HCT116 (cell line): ENCODE measurements around the gene ZNF579. TPM values are rescaled to one million over a fixed set of nuclear protein-coding genes. Genes with fewer than 3 reads are reported as not detected.

Experiments used
- ATAC-seq: fragments of 200-7000 bp; cut with Tn5 transposase; 2 replicates; pipeline ENCODE4 v1.9.1; 2020; ENCODE audit warnings: mild to moderate bottlenecking, moderate library complexity
- BruUV-seq: library from RNA; stranded (reverse); fragments of 400-500 nt; replicated peaks from 2 replicates; lab custom pipeline; 2021; lab: Mats Ljungman, UMichigan
- CTCF ChIA-PET: fragments of 300-600 bp; sonication (Branson Sonifier 250); formaldehyde crosslinking; loops from one replicate; lab custom pipeline; 2021; ENCODE audit warnings: antibody characterized with exemption; lab: Charles Lee
- POLR2A ChIA-PET: fragments of 300-600, 350-600 bp; sonication (Branson Sonifier 250); formaldehyde crosslinking; loops from one replicate; lab custom pipeline; 2021; ENCODE audit warnings: antibody characterized with exemption; lab: Charles Lee
- RAD21 ChIA-PET, 2 experiments: fragments of 300-600 bp; sonication (Branson Sonifier 250); formaldehyde crosslinking; loops; one replicate each; lab custom pipeline; 2023; ENCODE audit warnings: low total read pairs in 2 of 2; ENCODE audit not compliant: uncharacterized antibody in 2 of 2, unreplicated experiment in 2 of 2, low non-redundant PET in 1 of 2; lab: Charles Lee
- DNase-seq: peaks from one replicate; pipeline ENCODE4 v3.0.0-alpha.2; 2010; ENCODE audit warnings: low read depth, low spot score
- H2AFZ ChIP-seq: fragments of 200-600 bp; shearing (Covaris generic), sonication (generic); 2 replicates; pipeline ENCODE4 v1.6.1; 2017; ENCODE audit warnings: low read depth, mixed run types, mixed read lengths, antibody characterized with exemption, low read length; ENCODE audit not compliant: poor library complexity, severe bottlenecking
- H3K27ac ChIP-seq: 2 replicates; pipeline ENCODE4 v1.5.1; 2012; ENCODE audit warnings: low read depth, low read length
- H3K27me3 ChIP-seq: fragments of 200-600 bp; sonication (generic); 2 replicates; pipeline ENCODE4 v1.6.1; 2016; ENCODE audit warnings: mixed run types, low read length, mixed read lengths; ENCODE audit not compliant: insufficient read depth
- H3K36me3 ChIP-seq, 2 experiments: fragments of 200-500 bp in 1 of 2; fragments of 200-600 bp in 1 of 2; sonication (Bioruptor generic) in 1 of 2; sonication (generic) in 1 of 2; 2 replicates each; pipeline versions ENCODE4 v1.5.1 to v1.6.1; 2014 to 2016; ENCODE audit warnings: low read length in 2 of 2, inconsistent platforms in 1 of 2, mixed read lengths in 1 of 2, mixed run types in 1 of 2; ENCODE audit not compliant: insufficient read depth in 2 of 2, control insufficient read depth in 1 of 2
- H3K4me1 ChIP-seq, 2 experiments: fragments of 200-600 bp in 1 of 2; sonication (generic) in 1 of 2; 2 replicates each; pipeline versions ENCODE4 v1.5.1 to v1.6.1; 2012 to 2017; ENCODE audit warnings: low read length in 2 of 2, inconsistent platforms in 1 of 2, mild to moderate bottlenecking in 1 of 2, mixed read lengths in 1 of 2, mixed run types in 1 of 2, moderate library complexity in 1 of 2; ENCODE audit not compliant: insufficient read depth in 2 of 2, control insufficient read depth in 1 of 2
- H3K4me2 ChIP-seq: fragments of 200-600 bp; sonication (generic); 2 replicates; pipeline ENCODE4 v1.6.1; 2017; ENCODE audit warnings: mixed run types, low read length, mixed read lengths
- H3K4me3 ChIP-seq, 2 experiments: fragments of 200-600 bp in 1 of 2; sonication (generic) in 1 of 2; replicated peaks in 1 of 2; 2 replicates each; pipeline ENCODE4 v1.5.1; 2011 to 2016; ENCODE audit warnings: low read length in 2 of 2, control low read depth in 1 of 2, low read depth in 1 of 2, mild to moderate bottlenecking in 1 of 2, mixed read lengths in 1 of 2, mixed run types in 1 of 2
- H3K79me2 ChIP-seq: fragments of 200-600 bp; sonication (generic); 2 replicates; pipeline ENCODE4 v1.6.1; 2017; ENCODE audit warnings: mild to moderate bottlenecking, mixed run types, low read length, moderate library complexity, mixed read lengths; ENCODE audit not compliant: insufficient read depth
- H3K9ac ChIP-seq: fragments of 200-600 bp; sonication (generic); 2 replicates; pipeline ENCODE4 v1.6.1; 2016; ENCODE audit warnings: low read length, mixed read lengths
- H3K9me2 ChIP-seq: fragments of 200-600 bp; sonication (generic), shearing (Covaris generic); 2 replicates; pipeline ENCODE4 v1.6.1; 2017; ENCODE audit warnings: mixed run types, mild to moderate bottlenecking, moderate library complexity; ENCODE audit not compliant: insufficient read depth
- H3K9me3 ChIP-seq, 2 experiments: fragments of 200-500 bp in 1 of 2; fragments of 200-600 bp in 1 of 2; sonication (Bioruptor generic) in 1 of 2; sonication (generic) in 1 of 2; 2 replicates each; pipeline ENCODE4 v1.6.1; 2014 to 2017; ENCODE audit warnings: low read length in 2 of 2, mixed read lengths in 2 of 2, inconsistent platforms in 1 of 2, low read depth in 1 of 2, mild to moderate bottlenecking in 1 of 2, mixed run types in 1 of 2, moderate library complexity in 1 of 2; ENCODE audit not compliant: control insufficient read depth in 1 of 2, insufficient read depth in 1 of 2
- H4K20me1 ChIP-seq: fragments of 200-600 bp; sonication (generic), shearing (Covaris generic); 2 replicates; pipeline ENCODE4 v1.6.1; 2017; ENCODE audit warnings: mixed run types, mild to moderate bottlenecking, moderate library complexity; ENCODE audit not compliant: insufficient read depth
- ATF3 ChIP-seq: IDR thresholded peaks from 2 replicates; pipeline ENCODE4 v1.6.1; 2012
- CTCF ChIP-seq, 3 experiments: fragments of 200-600 bp in 1 of 3; sonication (generic) in 1 of 3; IDR thresholded peaks in 2 of 3; conservative IDR thresholded peaks in 1 of 3; 2 replicates each; pipeline ENCODE4 v1.5.1; 2012 to 2017; ENCODE audit warnings: low read depth in 2 of 3, low read length in 2 of 3, antibody characterized with exemption in 1 of 3, borderline replicate concordance in 1 of 3, control low read depth in 1 of 3, mild to moderate bottlenecking in 1 of 3, mixed read lengths in 1 of 3, mixed run types in 1 of 3, moderate library complexity in 1 of 3; ENCODE audit not compliant: insufficient read depth in 1 of 3
- ELF1 ChIP-seq: IDR thresholded peaks from 2 replicates; pipeline ENCODE4 v1.6.1; 2012; ENCODE audit warnings: low read depth, borderline replicate concordance
- EZH2 ChIP-seq: fragments of 200-600 bp; sonication (generic); IDR thresholded peaks from 2 replicates; pipeline ENCODE4 v1.6.1; 2017; ENCODE audit warnings: antibody characterized with exemption, mixed run types
- FOSL1 ChIP-seq: IDR thresholded peaks from 2 replicates; pipeline ENCODE4 v1.6.1; 2012; ENCODE audit warnings: low read depth
- JUND ChIP-seq: IDR thresholded peaks from 2 replicates; pipeline ENCODE4 v1.6.1; 2012
- MAX ChIP-seq: IDR thresholded peaks from 2 replicates; pipeline ENCODE4 v1.6.1; 2012
- POLR2A ChIP-seq: IDR thresholded peaks from 2 replicates; pipeline ENCODE4 v1.7.0; 2011; ENCODE audit warnings: borderline replicate concordance; ENCODE audit not compliant: insufficient read depth, insufficient read length; ENCODE audit errors: extremely low read depth
- POLR2AphosphoS5 ChIP-seq: IDR thresholded peaks from 2 replicates; pipeline ENCODE4 v1.6.1; 2011; ENCODE audit warnings: mild to moderate bottlenecking, low read depth, low read length, moderate library complexity
- RAD21 ChIP-seq: IDR thresholded peaks from 2 replicates; pipeline ENCODE4 v1.6.1; 2012; ENCODE audit warnings: low read depth, mild to moderate bottlenecking
- REST ChIP-seq: IDR thresholded peaks from 2 replicates; pipeline ENCODE4 v1.6.1; 2012; ENCODE audit warnings: low read depth
- SIN3A ChIP-seq: IDR thresholded peaks from 2 replicates; pipeline ENCODE4 v1.6.1; 2012; ENCODE audit warnings: low read depth
- TCF7L2 ChIP-seq: IDR thresholded peaks from 2 replicates; pipeline ENCODE4 v1.7.0; 2011; ENCODE audit warnings: borderline replicate concordance, inconsistent platforms; ENCODE audit not compliant: insufficient read depth, insufficient read length; ENCODE audit errors: extremely low read depth
- ZBTB33 ChIP-seq: IDR thresholded peaks from 2 replicates; pipeline ENCODE4 v1.6.1; 2011; ENCODE audit warnings: mild to moderate bottlenecking, low read length, moderate library complexity; ENCODE audit not compliant: insufficient replicate concordance; ENCODE audit errors: extremely low read depth
- ZNF274 ChIP-seq: fragments of 200-500 bp; sonication (Bioruptor generic); IDR thresholded peaks from 2 replicates; pipeline ENCODE4 v1.6.1; 2014; ENCODE audit warnings: mild to moderate bottlenecking, low read depth, low read length, inconsistent platforms
- intact Hi-C: fragments of 100-400 bp; cut with micrococcal nuclease; formaldehyde crosslinking; loops from 2 replicates; pipeline ENCODE4 v1.10.0; 2022
- total RNA-seq: library from RNA; stranded (reverse); gene quantifications from one replicate; pipeline ENCODE4 v1.2.1, GENCODE V29; 2021; ENCODE audit not compliant: unreplicated experiment

ZNF579 gene
- total RNA-seq, 1 experiment from 2014 or later, result 24.1 TPM

GRCh38 chr19:55545443-55545842, 35.2 kb downstream of the ZNF579 start, which contains the start of gene SBK3:
SBK3 (minus strand) TSS chr19:55545543; CDS start chr19:55545543, 0 bp downstream.
- no peaks in the 10 kb centered on the region for H3K9me3 ChIP-seq
- ChIA-PET RAD21 (no interaction called here), POLR2A (no interaction called here)
- H3K9ac ChIP-seq, result no peak within 1 kb of the TSS
- H3K27me3 ChIP-seq, result no peaks in the 10 kb centered on the region
- no peak for ATAC-seq
- TF ChIP-seq POLR2A (no peak), ELF1 (no peak), ZNF274 (no peak), TCF7L2 (no peak), SIN3A (no peak), CTCF (IDR thresholded peaks at IDR 0.05 in 2 of 3, conservative IDR thresholded peaks at IDR 0.05 in 1 of 3; ENCODE audit: borderline replicate concordance in 1 of 3, insufficient read depth in 1 of 3, low read depth in 2 of 3, low read length in 2 of 3) (no peak), ZBTB33 (no peak), EZH2 (no peak), REST (no peak), ATF3 (no peak), MAX (no peak), JUND (no peak), POLR2AphosphoS5 (no peak), FOSL1 (no peak), RAD21 (no peak)
- TF ChIP-seq, all 23 proteins: peak for 0
- no peaks in the 10 kb centered on the region for H4K20me1 ChIP-seq
- H3K9me2 ChIP-seq, result no peaks in the 10 kb centered on the region
- H3K4me1 ChIP-seq, result peaks cover 39 to 62% of the 10 kb centered on the region in 2 experiments
- peak within 1 kb of the TSS; percentile 43 for H3K4me2 ChIP-seq
- intact Hi-C loops, result loop anchor here (5.0 kb wide), 1 partner anchor 42 kb away; no protein-coding TSS in a partner anchor
- H3K27ac ChIP-seq, result peak within 1 kb of the TSS; percentile 5; the same call in 1 of the 2 replicates
- CTCF ChIA-PET, result no interaction called here
- BruUV-seq, result no TSS peak
- no peak for DNase-seq
- no peaks in the 10 kb centered on the region for H3K79me2 ChIP-seq
- H3K4me3 ChIP-seq, result no peak within 1 kb of the TSS
- H2AFZ ChIP-seq, result no peak within 1 kb of the TSS
- H3K36me3 ChIP-seq, result no peaks in the 10 kb centered on the region
